Measurements from ENCODE around the gene CSPG4.

Gene CSPG4

GRCh38 chr15:75663931-75664421 is 48.7 kb downstream of the CSPG4 start:
- peaks cover 5% of the 10 kb centered on the region for H3K36me3 ChIP-seq (ENCODE audit: insufficient read depth, low read length)
- H3K9me3 ChIP-seq (ENCODE audit: low read length), result no peaks in the 10 kb centered on the region
- H3K27me3 ChIP-seq (ENCODE audit: insufficient read depth, low read length), result no peaks in the 10 kb centered on the region
- H3K4me3 ChIP-seq (ENCODE audit: low read length), result no peak overlapping the region
- no peaks in the 10 kb centered on the region for H3K4me1 ChIP-seq (ENCODE audit: insufficient read depth, low read length)
- no peak overlapping the region for H2AFZ ChIP-seq (ENCODE audit: low read depth, low read length)

GRCh38 chr15:75662823-75663519 is 49.7 kb downstream of the CSPG4 start:
- no peak overlapping the region for H3K4me3 ChIP-seq (ENCODE audit: low read length)
- H3K36me3 ChIP-seq (ENCODE audit: insufficient read depth, low read length), result peaks cover 16% of the 10 kb centered on the region
- H3K4me1 ChIP-seq (ENCODE audit: insufficient read depth, low read length), result no peaks in the 10 kb centered on the region
- H3K9me3 ChIP-seq (ENCODE audit: low read length), result no peaks in the 10 kb centered on the region
- no peaks in the 10 kb centered on the region for H3K27me3 ChIP-seq (ENCODE audit: insufficient read depth, low read length)
- no peak overlapping the region for H2AFZ ChIP-seq (ENCODE audit: low read depth, low read length)

- H3K4me1 ChIP-seq (ENCODE audit: insufficient read depth, low read length), result no peaks in the 10 kb centered on the region
- H3K4me3 ChIP-seq (ENCODE audit: low read length), result no peak overlapping the region
- H2AFZ ChIP-seq (ENCODE audit: low read depth, low read length), result no peak overlapping the region
These were observed 50.9 kb downstream of the CSPG4 start for GRCh38 chr15:75661756-75662140.

GRCh38 chr15:75661100-75661755 is 51.4 kb downstream of the CSPG4 start:
- H3K27me3 ChIP-seq (ENCODE audit: insufficient read depth, low read length), result no peaks in the 10 kb centered on the region
- no peaks in the 10 kb centered on the region for H3K4me1 ChIP-seq (ENCODE audit: insufficient read depth, low read length)
- H2AFZ ChIP-seq (ENCODE audit: low read depth, low read length), result no peak overlapping the region
- no peak overlapping the region for H3K4me3 ChIP-seq (ENCODE audit: low read length)
- H3K36me3 ChIP-seq (ENCODE audit: insufficient read depth, low read length), result peaks cover 31% of the 10 kb centered on the region
- no peaks in the 10 kb centered on the region for H3K9me3 ChIP-seq (ENCODE audit: low read length)

More at GRCh38 chr15:75661756-75662140, 50.9 kb downstream of the CSPG4 start:
- H3K27me3 ChIP-seq (ENCODE audit: insufficient read depth, low read length), result no peaks in the 10 kb centered on the region
- peaks cover 26% of the 10 kb centered on the region for H3K36me3 ChIP-seq (ENCODE audit: insufficient read depth, low read length)
- no peaks in the 10 kb centered on the region for H3K9me3 ChIP-seq (ENCODE audit: low read length)

GRCh38 chr15:75659928-75660645 is 52.6 kb downstream of the CSPG4 start:
- Histone ChIP-seq H3K36me3 (ENCODE audit: insufficient read depth, low read length) (peaks cover 33% of the 10 kb centered on the region), H3K4me3 (ENCODE audit: low read length) (no peak overlapping the region), H2AFZ (ENCODE audit: low read depth, low read length) (no peak overlapping the region), H3K9me3 (ENCODE audit: low read length) (no peaks in the 10 kb centered on the region), H3K27me3 (ENCODE audit: insufficient read depth, low read length) (no peaks in the 10 kb centered on the region), H3K4me1 (ENCODE audit: insufficient read depth, low read length) (no peaks in the 10 kb centered on the region)

GRCh38 chr15:75659141-75659771 is 53.4 kb downstream of the CSPG4 start:
- Histone ChIP-seq H3K4me1 (ENCODE audit: insufficient read depth, low read length) (no peaks in the 10 kb centered on the region), H3K4me3 (ENCODE audit: low read length) (no peak overlapping the region), H2AFZ (ENCODE audit: low read depth, low read length) (no peak overlapping the region), H3K36me3 (ENCODE audit: insufficient read depth, low read length) (peaks cover 35% of the 10 kb centered on the region), H3K9me3 (ENCODE audit: low read length) (no peaks in the 10 kb centered on the region), H3K27me3 (ENCODE audit: insufficient read depth, low read length) (no peaks in the 10 kb centered on the region)

GRCh38 chr15:75656813-75657212 is 55.8 kb downstream of the CSPG4 start:
- Histone ChIP-seq H3K4me1 (ENCODE audit: insufficient read depth, low read length) (peaks cover 13% of the 10 kb centered on the region), H3K27me3 (ENCODE audit: insufficient read depth, low read length) (no peaks in the 10 kb centered on the region), H3K36me3 (ENCODE audit: insufficient read depth, low read length) (peaks cover 35% of the 10 kb centered on the region), H2AFZ (ENCODE audit: low read depth, low read length) (no peak overlapping the region), H3K4me3 (ENCODE audit: low read length) (no peak overlapping the region), H3K9me3 (ENCODE audit: low read length) (no peaks in the 10 kb centered on the region)

GRCh38 chr15:75656331-75656730 is 56.3 kb downstream of the CSPG4 start:
- no peak overlapping the region for H2AFZ ChIP-seq (ENCODE audit: low read depth, low read length)
- H3K27me3 ChIP-seq (ENCODE audit: insufficient read depth, low read length), result no peaks in the 10 kb centered on the region
- peaks cover 18% of the 10 kb centered on the region for H3K4me1 ChIP-seq (ENCODE audit: insufficient read depth, low read length)
- H3K4me3 ChIP-seq (ENCODE audit: low read length), result no peak overlapping the region
- peaks cover 36% of the 10 kb centered on the region for H3K36me3 ChIP-seq (ENCODE audit: insufficient read depth, low read length)
- H3K9me3 ChIP-seq (ENCODE audit: low read length), result no peaks in the 10 kb centered on the region

GRCh38 chr15:75655931-75656330 is 56.7 kb downstream of the CSPG4 start:
- H2AFZ ChIP-seq (ENCODE audit: low read depth, low read length), result no peak overlapping the region
- peaks cover 22% of the 10 kb centered on the region for H3K4me1 ChIP-seq (ENCODE audit: insufficient read depth, low read length)
- no peak overlapping the region for H3K4me3 ChIP-seq (ENCODE audit: low read length)
- peaks cover 40% of the 10 kb centered on the region for H3K36me3 ChIP-seq (ENCODE audit: insufficient read depth, low read length)
- no peaks in the 10 kb centered on the region for H3K9me3 ChIP-seq (ENCODE audit: low read length)
- no peaks in the 10 kb centered on the region for H3K27me3 ChIP-seq (ENCODE audit: insufficient read depth, low read length)

- Histone ChIP-seq H3K9me3 (ENCODE audit: low read length) (no peaks in the 10 kb centered on the region), H3K27me3 (ENCODE audit: insufficient read depth, low read length) (no peaks in the 10 kb centered on the region), H3K36me3 (ENCODE audit: insufficient read depth, low read length) (peaks cover 52% of the 10 kb centered on the region), H3K4me3 (ENCODE audit: low read length) (no peak overlapping the region), H2AFZ (ENCODE audit: low read depth, low read length) (no peak overlapping the region), H3K4me1 (ENCODE audit: insufficient read depth, low read length) (peaks cover 38% of the 10 kb centered on the region)
These were observed 58.3 kb downstream of the CSPG4 start for GRCh38 chr15:75654201-75654907.

- Histone ChIP-seq H3K27me3 (ENCODE audit: insufficient read depth, low read length) (no peaks in the 10 kb centered on the region), H3K4me1 (ENCODE audit: insufficient read depth, low read length) (peaks cover 47% of the 10 kb centered on the region), H3K9me3 (ENCODE audit: low read length) (no peaks in the 10 kb centered on the region), H2AFZ (ENCODE audit: low read depth, low read length) (no peak overlapping the region), H3K4me3 (ENCODE audit: low read length) (no peak overlapping the region), H3K36me3 (ENCODE audit: insufficient read depth, low read length) (peaks cover 45% of the 10 kb centered on the region)
These were observed 59.2 kb downstream of the CSPG4 start for GRCh38 chr15:75653347-75653913.

- Histone ChIP-seq H3K27me3 (ENCODE audit: insufficient read depth, low read length) (no peaks in the 10 kb centered on the region), H3K4me3 (ENCODE audit: low read length) (no peak overlapping the region), H3K4me1 (ENCODE audit: insufficient read depth, low read length) (peaks cover 49% of the 10 kb centered on the region), H2AFZ (ENCODE audit: low read depth, low read length) (no peak overlapping the region), H3K36me3 (ENCODE audit: insufficient read depth, low read length) (peaks cover 32% of the 10 kb centered on the region), H3K9me3 (ENCODE audit: low read length) (no peaks in the 10 kb centered on the region)
These were observed 60.7 kb downstream of the CSPG4 start for GRCh38 chr15:75651810-75652543.

All from neuron (in vitro differentiated cells).